SK-N-SH treated with all-trans-retinoic acid at 6 μM for 48 hours (cell line): ENCODE data around the gene ADK.

Source experiments
- ATAC-seq: fragments of 200-7000 bp; cut with Tn5 transposase; 3 replicates; pipeline ENCODE4 v1.9.1; 2020; ENCODE audit warnings: mild to moderate bottlenecking, moderate library complexity
- ARNTL ChIP-seq: fragments of 450-650 bp; formaldehyde crosslinking; IDR thresholded peaks from 2 replicates; pipeline ENCODE4 v1.5.0; 2020; ENCODE audit warnings: low read depth, mild to moderate bottlenecking, moderate library complexity, borderline replicate concordance
- CSDC2 ChIP-seq: fragments of 250-450 bp; sonication (Bioruptor Pico); IDR thresholded peaks from 2 replicates; pipeline ENCODE4 v1.5.0; 2020; ENCODE audit warnings: mild to moderate bottlenecking, moderate library complexity
- GLIS3 ChIP-seq: fragments of 250-450 bp; sonication (Bioruptor Pico); IDR thresholded peaks from 2 replicates; pipeline ENCODE4 v1.5.0; 2020; ENCODE audit warnings: mild to moderate bottlenecking, moderate library complexity
- ISL1 ChIP-seq: fragments of 250-450 bp; sonication (Bioruptor Pico); IDR thresholded peaks from 2 replicates; pipeline ENCODE4 v2.1.2; 2022; ENCODE audit warnings: mild to moderate bottlenecking, moderate library complexity
- TCF4 ChIP-seq: fragments of 250-450 bp; sonication (Bioruptor Pico); IDR thresholded peaks from 2 replicates; pipeline ENCODE4 v1.8.0; 2021; ENCODE audit warnings: mild to moderate bottlenecking, moderate library complexity, borderline replicate concordance
- TOX ChIP-seq: fragments of 250-450 bp; sonication (Bioruptor Pico); IDR thresholded peaks from 2 replicates; pipeline ENCODE4 v1.8.0; 2021; ENCODE audit warnings: mild to moderate bottlenecking, moderate library complexity, borderline replicate concordance
- ZC3H10 ChIP-seq: fragments of 250-450 bp; sonication (Bioruptor Pico); IDR thresholded peaks from 2 replicates; pipeline ENCODE4 v1.5.1; 2021; ENCODE audit warnings: mild to moderate bottlenecking, moderate library complexity
- ZNF70 ChIP-seq: fragments of 450-650 bp; formaldehyde crosslinking; IDR thresholded peaks from 2 replicates; pipeline ENCODE4 v1.5.0; 2020; ENCODE audit warnings: mild to moderate bottlenecking, moderate library complexity
- ZNF8 ChIP-seq: fragments of 450-650 bp; formaldehyde crosslinking; IDR thresholded peaks from 2 replicates; pipeline ENCODE4 v1.5.0; 2020; ENCODE audit warnings: mild to moderate bottlenecking, moderate library complexity
- TF ChIP-seq, protein P1 (sequence below): fragments of 250-450 bp; sonication (Bioruptor Pico); IDR thresholded peaks from 2 replicates; pipeline ENCODE4 v1.8.0; 2020; ENCODE audit warnings: mild to moderate bottlenecking, moderate library complexity, borderline replicate concordance
- TF ChIP-seq, protein P2 (sequence below): fragments of 250-450 bp; sonication (Bioruptor Pico); IDR thresholded peaks from 2 replicates; pipeline ENCODE4 v1.5.1; 2020; ENCODE audit warnings: low read depth, mild to moderate bottlenecking, moderate library complexity
- TF ChIP-seq, protein P3 (sequence below): fragments of 250-450 bp; sonication (Bioruptor Pico); IDR thresholded peaks from 2 replicates; pipeline ENCODE4 v1.5.0; 2020; ENCODE audit warnings: mild to moderate bottlenecking, moderate library complexity

Gene ADK

GRCh38 chr10:74333174-74333573 lies 182.2 kb downstream of the ADK start (continued):
- TF ChIP-seq, protein P1, sequence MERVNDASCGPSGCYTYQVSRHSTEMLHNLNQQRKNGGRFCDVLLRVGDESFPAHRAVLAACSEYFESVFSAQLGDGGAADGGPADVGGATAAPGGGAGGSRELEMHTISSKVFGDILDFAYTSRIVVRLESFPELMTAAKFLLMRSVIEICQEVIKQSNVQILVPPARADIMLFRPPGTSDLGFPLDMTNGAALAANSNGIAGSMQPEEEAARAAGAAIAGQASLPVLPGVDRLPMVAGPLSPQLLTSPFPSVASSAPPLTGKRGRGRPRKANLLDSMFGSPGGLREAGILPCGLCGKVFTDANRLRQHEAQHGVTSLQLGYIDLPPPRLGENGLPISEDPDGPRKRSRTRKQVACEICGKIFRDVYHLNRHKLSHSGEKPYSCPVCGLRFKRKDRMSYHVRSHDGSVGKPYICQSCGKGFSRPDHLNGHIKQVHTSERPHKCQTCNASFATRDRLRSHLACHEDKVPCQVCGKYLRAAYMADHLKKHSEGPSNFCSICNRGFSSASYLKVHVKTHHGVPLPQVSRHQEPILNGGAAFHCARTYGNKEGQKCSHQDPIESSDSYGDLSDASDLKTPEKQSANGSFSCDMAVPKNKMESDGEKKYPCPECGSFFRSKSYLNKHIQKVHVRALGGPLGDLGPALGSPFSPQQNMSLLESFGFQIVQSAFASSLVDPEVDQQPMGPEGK (CRISPR knock-in tag): peak; percentile 34; the same call in 1 of the 2 replicates
- TF ChIP-seq ARNTL (no peak), TCF4 (CRISPR knock-in tag) (0 out of 2 replicates have a peak, but pooled peaks have one; percentile 32), GLIS3 (CRISPR knock-in tag) (no peak), CSDC2 (no peak), ZC3H10 (CRISPR knock-in tag) (0 out of 2 replicates have a peak, but pooled peaks have one; percentile 38), ZNF70 (CRISPR knock-in tag) (no peak)
- TF ChIP-seq, protein P2, sequence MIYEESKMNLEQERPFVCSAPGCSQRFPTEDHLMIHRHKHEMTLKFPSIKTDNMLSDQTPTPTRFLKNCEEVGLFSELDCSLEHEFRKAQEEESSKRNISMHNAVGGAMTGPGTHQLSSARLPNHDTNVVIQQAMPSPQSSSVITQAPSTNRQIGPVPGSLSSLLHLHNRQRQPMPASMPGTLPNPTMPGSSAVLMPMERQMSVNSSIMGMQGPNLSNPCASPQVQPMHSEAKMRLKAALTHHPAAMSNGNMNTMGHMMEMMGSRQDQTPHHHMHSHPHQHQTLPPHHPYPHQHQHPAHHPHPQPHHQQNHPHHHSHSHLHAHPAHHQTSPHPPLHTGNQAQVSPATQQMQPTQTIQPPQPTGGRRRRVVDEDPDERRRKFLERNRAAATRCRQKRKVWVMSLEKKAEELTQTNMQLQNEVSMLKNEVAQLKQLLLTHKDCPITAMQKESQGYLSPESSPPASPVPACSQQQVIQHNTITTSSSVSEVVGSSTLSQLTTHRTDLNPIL: peak; percentile 14; the same call in 1 of the 2 replicates

- ATAC-seq: no peak
- TF ChIP-seq, protein P2: no peak
Observed at GRCh38 chr10:74334221-74334620, 183.2 kb downstream of the ADK start.

DNA sequence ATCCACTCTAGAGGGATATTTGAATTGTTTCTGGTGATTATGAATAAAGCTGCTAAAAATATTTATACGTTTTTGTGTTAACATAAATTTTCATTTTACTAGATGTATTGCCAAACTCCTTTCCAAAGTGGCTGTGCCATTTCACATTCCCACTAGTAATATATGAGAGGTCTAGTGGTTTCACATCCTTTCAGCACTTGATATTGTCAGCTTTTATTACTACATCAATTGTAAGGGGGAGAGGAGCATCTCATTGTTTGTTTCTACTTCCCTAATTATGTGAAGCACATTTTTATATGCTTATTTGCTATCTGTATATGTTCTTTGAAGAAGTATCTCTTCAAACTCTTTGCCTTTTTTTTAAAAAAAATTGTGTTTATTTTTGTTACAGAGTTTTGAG lies 184.5 kb downstream of the ADK start:
- TF ChIP-seq ZNF70 (CRISPR knock-in tag): no peak
- no peak for TF ChIP-seq ZC3H10 (CRISPR knock-in tag)
- TF ChIP-seq, protein P1 (CRISPR knock-in tag): no peak
- TF ChIP-seq, protein P3, sequence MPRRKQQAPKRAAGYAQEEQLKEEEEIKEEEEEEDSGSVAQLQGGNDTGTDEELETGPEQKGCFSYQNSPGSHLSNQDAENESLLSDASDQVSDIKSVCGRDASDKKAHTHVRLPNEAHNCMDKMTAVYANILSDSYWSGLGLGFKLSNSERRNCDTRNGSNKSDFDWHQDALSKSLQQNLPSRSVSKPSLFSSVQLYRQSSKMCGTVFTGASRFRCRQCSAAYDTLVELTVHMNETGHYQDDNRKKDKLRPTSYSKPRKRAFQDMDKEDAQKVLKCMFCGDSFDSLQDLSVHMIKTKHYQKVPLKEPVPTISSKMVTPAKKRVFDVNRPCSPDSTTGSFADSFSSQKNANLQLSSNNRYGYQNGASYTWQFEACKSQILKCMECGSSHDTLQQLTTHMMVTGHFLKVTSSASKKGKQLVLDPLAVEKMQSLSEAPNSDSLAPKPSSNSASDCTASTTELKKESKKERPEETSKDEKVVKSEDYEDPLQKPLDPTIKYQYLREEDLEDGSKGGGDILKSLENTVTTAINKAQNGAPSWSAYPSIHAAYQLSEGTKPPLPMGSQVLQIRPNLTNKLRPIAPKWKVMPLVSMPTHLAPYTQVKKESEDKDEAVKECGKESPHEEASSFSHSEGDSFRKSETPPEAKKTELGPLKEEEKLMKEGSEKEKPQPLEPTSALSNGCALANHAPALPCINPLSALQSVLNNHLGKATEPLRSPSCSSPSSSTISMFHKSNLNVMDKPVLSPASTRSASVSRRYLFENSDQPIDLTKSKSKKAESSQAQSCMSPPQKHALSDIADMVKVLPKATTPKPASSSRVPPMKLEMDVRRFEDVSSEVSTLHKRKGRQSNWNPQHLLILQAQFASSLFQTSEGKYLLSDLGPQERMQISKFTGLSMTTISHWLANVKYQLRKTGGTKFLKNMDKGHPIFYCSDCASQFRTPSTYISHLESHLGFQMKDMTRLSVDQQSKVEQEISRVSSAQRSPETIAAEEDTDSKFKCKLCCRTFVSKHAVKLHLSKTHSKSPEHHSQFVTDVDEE (CRISPR knock-in tag): no peak
- TF ChIP-seq, all 23 proteins: peak for 0
- ATAC-seq: no peak

- peak; percentile 82 for ATAC-seq
- TF ChIP-seq ISL1 (CRISPR knock-in tag) (peak; percentile 100), TOX (CRISPR knock-in tag) (peak; percentile 17; the same call in 1 of the 2 replicates), ZNF8 (CRISPR knock-in tag) (peak; percentile 46; the same call in 1 of the 2 replicates)
- TF ChIP-seq, protein P3 (CRISPR knock-in tag): no peak
- TF ChIP-seq, protein P2: peak; percentile 77; the same call in 1 of the 2 replicates
- TF ChIP-seq, protein P1 (CRISPR knock-in tag): peak; percentile 59; the same call in 1 of the 2 replicates
Observed at GRCh38 chr10:74337330-74338016, 186.5 kb downstream of the ADK start.
